Brain microvascular endothelial cell (primary cell): ENCODE results near the gene SERTAD1.

Experiments
- DNase-seq: peaks from one replicate; pipeline ENCODE4 v3.0.0-alpha.2; 2020
- H3K27ac ChIP-seq: fragments of 250-450 bp; sonication (Bioruptor Pico); 2 replicates; pipeline ENCODE4 v1.5.1; 2020; ENCODE audit warnings: mild to moderate bottlenecking, moderate library complexity
- H3K27me3 ChIP-seq: fragments of 250-450 bp; sonication (Bioruptor Pico); replicated peaks from 2 replicates; pipeline ENCODE4 v1.5.1; 2020; ENCODE audit warnings: mild to moderate bottlenecking
- H3K36me3 ChIP-seq: fragments of 250-450 bp; sonication (Bioruptor Pico); replicated peaks from 2 replicates; pipeline ENCODE4 v1.5.1; 2020; ENCODE audit warnings: mild to moderate bottlenecking
- H3K4me3 ChIP-seq: 2 replicates; pipeline ENCODE4 v1.5.1; 2011; ENCODE audit warnings: low read depth, mild to moderate bottlenecking, control low read depth, low read length, moderate library complexity
- CTCF ChIP-seq: IDR thresholded peaks from 2 replicates; pipeline ENCODE4 v1.5.1; 2011; ENCODE audit warnings: low read depth, mild to moderate bottlenecking, moderate library complexity, low read length, control low read depth, inconsistent platforms; ENCODE audit errors: missing control alignments
- in situ Hi-C: cut with HindIII; loops from 2 replicates; pipeline ENCODE4 v1.10.0; 2017; ENCODE audit warnings: low sequenced_read_pairs, low pct_ligation_motif_present

Gene SERTAD1

DNA sequence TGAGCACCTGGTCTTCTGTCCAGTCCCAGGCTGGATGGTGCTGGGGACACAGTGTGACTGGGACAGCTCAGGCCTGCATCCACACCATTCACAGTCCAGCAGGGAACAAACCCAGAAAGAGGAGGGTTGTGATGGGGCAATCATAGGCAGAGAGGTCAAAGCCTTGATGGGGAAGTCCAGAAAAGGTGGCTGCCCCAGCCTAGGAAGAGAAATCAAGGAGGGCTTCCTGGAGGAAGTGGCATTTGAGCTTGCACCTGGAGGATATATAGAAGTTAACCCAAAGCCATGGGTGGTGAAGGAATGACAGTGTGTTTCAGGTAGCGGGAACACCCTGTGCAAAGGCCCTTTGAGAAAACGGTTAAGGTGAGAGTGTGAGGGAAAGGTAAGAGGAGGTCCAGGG is 10.0 kb downstream of the SERTAD1 start:
- Histone ChIP-seq H3K36me3 (no peaks in the 10 kb centered on the region), H3K27ac (no peak overlapping the region), H3K4me3 (no peak overlapping the region), H3K27me3 (no peaks in the 10 kb centered on the region)
- no peak for DNase-seq
- no peak for TF ChIP-seq CTCF
- in situ Hi-C loops: no loop called here

- no peak overlapping the region for H3K4me3 ChIP-seq
- H3K36me3 ChIP-seq: no peaks in the 10 kb centered on the region
- no peak overlapping the region for H3K27ac ChIP-seq
- no peak for DNase-seq
- H3K27me3 ChIP-seq: no peaks in the 10 kb centered on the region
- TF ChIP-seq CTCF: no peak
- in situ Hi-C loops: no loop called here
Measured at GRCh38 chr19:40414542-40415535, 11.0 kb downstream of the SERTAD1 start.

DNA sequence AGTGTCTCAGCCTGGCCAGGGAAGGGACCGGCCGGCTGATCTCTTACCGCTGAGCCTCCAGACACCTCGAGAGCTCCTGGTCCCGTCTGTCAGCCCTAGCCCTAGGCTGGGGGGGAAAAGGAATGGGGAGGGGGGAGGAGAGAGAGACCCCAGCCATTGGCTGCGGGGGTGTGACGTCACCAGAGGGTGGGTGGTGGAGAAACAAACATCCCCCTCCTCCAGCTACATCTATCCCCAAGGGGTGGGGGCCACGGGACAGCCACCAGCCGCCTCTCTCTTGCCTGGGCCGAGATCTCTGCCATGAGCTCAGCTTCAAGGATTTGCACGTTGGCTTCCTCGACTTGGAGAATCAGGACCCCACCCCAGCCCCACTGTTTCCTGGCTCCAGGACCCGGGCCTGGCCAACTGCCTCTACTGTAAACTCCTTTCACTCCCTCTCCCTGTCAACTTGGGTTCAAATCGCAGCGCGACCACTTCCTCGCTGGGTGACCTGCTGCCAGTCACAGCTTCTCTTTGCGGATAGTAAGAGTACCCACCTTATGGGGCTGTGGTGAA is 12.4 kb downstream of the SERTAD1 start, which contains the start of gene PRX:
Gene PRX, minus strand, starts transcription at position 88 of the 555 bp plus-strand sequence. CDS start 5,446 bp downstream, outside the sequence.
- DNase-seq: no peak
- no peak within 1 kb of the TSS for H3K27ac ChIP-seq
- TF ChIP-seq CTCF: no peak
- in situ Hi-C loops: no loop called here
- no peaks in the 10 kb centered on the region for H3K36me3 ChIP-seq
- no peaks in the 10 kb centered on the region for H3K27me3 ChIP-seq
- H3K4me3 ChIP-seq: no peak within 1 kb of the TSS

- in situ Hi-C loops: no loop called here
- Histone ChIP-seq H3K27me3 (no peaks in the 10 kb centered on the region), H3K27ac (no peak overlapping the region), H3K36me3 (no peaks in the 10 kb centered on the region), H3K4me3 (no peak overlapping the region)
- no peak for DNase-seq
- TF ChIP-seq CTCF: no peak
Measured at GRCh38 chr19:40412866-40413265, 12.9 kb downstream of the SERTAD1 start.

- Histone ChIP-seq H3K27me3 (no peaks in the 10 kb centered on the region), H3K36me3 (no peaks in the 10 kb centered on the region), H3K27ac (no peak overlapping the region), H3K4me3 (no peak overlapping the region)
- TF ChIP-seq CTCF: no peak
- DNase-seq: no peak
- in situ Hi-C loops: no loop called here
Measured at GRCh38 chr19:40411958-40412499, 13.8 kb downstream of the SERTAD1 start.
